ENCODE measurements around the gene ZNF22.
A peak's percentile ranks its signal among the peaks of the same experiment; 100 is the strongest.

Gene ZNF22

DNA sequence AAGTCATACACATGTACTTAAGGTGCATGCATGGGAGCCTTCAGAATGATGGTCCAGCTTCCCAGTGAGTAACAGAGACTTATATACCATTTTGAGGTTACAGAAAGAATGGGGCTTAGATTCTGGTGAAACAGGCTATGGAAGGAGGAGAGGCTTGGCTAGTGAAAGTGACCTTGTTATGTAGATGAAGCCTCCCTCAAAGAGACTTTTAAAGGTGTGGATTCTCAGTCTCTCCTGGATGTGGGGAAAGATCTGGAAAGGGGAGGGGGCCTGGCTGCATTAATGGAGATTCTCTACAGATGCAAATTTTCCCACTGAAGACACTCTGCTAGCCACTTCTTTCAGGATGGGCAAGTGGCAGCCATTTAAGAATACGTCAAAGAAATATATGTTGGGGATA, 35.6 kb upstream of the ZNF22 start:
- DNase-seq (ENCODE audit: low spot score): peak; percentile 1

DNA sequence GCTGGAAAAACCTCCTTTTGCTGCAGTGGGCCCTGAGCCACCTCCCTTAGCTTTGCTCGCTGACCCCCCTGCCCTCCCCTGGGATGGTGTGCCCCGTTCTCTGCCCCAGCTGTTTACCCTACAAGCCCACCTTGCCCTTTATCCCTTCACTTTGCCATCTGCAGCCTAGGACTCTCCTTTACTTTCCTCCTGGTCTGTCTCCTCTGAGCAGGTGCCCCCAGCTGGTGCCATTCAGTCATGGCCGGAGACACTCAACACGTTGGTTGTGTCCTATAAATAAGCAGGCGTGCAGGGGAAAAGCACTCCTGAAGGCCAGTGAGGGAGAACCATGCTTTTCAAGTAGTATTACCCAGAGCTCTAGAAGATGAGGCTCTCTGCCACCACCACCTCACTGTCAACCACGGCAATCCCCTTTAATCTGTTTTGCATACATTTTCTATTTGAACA, 35.0 kb upstream of the ZNF22 start:
- DNase-seq (ENCODE audit: low spot score): no peak

DNA sequence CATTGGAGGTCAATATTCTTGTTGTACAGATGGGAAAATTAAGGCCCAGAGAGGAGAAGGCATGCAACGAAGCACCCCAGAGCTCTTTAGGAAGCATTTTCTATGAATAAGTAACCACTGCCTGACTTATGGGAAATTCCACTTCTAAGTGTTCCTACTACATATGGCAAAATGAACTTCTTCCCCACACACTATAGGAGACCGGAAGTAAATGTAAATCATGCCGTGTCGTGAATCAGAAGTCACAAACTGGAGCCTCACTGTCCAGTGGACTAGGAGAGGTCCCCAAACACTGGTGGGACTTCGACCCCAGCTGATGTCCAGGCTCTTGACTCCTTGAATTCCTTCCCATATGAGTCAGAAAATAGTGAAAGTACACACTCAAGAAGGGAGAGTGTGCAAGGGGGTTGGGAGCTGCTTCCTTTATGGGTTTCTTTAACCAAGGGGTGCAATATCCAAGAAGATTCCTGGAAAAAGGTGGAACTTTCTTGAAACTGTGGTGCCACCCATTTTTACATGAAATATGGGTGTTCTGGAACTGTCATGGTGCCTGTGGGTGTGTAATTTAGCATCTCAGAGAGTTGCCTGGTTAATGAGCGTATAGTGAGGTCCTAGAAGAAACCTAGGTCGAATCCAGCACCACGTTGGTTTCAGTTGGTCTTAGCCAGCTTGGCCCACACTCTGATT, 34.5 kb upstream of the ZNF22 start:
- DNase-seq (ENCODE audit: low spot score): no peak

DNA sequence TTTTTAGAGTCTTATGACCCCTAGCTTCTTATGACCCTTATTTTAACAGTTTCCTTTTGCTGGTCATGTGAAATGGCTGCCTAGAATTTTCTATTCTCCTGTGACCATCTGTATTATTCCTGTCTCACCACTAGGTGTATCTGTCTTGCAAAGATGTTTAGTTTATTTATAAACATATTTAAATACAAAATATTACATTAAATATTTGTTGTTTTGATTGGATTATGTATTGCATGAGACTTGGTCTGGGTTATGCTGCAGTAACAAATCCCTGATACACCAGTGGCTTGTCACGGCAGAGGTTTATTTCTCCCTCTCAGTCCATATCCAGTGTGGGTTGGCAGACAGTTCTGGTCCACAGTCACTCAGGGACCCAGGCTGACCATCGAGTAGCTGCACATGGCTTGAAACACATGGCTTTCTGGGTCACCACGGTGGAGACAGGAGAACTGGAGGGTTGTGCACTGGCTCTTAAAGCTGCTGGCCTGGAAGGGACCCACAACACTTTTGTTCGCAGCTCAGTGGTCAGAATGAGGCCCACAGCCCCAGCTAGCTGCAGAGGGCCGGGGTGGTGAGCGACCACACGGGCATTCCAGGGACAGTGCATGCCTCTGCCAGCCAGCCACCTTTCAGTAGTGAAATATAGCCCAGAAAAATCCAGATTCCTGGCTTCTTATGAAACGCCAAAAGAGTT, 33.8 kb upstream of the ZNF22 start:
- DNase-seq (ENCODE audit: low spot score): no peak

DNA sequence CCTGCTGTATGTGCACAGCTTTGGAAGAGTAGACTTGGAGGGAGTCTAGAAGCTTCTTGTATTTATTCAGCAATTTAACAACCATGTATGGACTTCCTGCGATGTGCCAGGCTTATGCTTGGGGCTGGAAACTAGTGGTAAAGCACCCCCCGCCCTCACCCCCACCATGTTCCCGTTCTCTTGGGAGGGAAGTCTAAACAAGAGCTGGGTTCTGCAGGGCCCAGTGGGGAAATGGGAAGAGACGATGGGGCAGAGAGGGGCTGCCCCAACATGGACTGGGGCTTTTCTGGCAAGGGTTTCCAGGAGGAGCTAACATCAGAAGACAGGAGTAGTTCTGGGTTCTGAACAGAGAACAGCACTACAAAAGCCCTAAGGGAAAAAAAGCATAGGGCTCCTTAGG, 33.1 kb upstream of the ZNF22 start:
- DNase-seq (ENCODE audit: low spot score): no peak

DNA sequence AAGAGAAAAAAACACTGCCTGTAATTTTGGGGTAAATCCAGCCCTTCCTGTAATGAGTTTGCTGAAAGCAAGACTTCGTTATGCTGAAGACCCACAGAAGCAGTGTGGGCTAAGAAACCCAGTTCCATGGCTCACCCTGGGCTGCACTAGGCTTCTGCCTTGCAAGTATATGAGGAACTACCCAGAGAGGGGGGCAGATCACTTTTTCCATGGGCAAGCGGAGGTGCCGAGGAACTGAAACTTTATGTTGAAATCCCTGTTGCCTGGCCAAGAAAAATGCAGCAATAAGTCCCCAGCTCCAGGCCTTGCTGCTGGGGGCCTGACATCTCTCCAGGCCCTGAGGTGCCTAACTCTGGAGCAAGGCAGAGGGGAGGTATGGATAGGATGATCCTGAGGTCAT, 32.6 kb upstream of the ZNF22 start:
- DNase-seq (ENCODE audit: low spot score): peak; percentile 73

DNA sequence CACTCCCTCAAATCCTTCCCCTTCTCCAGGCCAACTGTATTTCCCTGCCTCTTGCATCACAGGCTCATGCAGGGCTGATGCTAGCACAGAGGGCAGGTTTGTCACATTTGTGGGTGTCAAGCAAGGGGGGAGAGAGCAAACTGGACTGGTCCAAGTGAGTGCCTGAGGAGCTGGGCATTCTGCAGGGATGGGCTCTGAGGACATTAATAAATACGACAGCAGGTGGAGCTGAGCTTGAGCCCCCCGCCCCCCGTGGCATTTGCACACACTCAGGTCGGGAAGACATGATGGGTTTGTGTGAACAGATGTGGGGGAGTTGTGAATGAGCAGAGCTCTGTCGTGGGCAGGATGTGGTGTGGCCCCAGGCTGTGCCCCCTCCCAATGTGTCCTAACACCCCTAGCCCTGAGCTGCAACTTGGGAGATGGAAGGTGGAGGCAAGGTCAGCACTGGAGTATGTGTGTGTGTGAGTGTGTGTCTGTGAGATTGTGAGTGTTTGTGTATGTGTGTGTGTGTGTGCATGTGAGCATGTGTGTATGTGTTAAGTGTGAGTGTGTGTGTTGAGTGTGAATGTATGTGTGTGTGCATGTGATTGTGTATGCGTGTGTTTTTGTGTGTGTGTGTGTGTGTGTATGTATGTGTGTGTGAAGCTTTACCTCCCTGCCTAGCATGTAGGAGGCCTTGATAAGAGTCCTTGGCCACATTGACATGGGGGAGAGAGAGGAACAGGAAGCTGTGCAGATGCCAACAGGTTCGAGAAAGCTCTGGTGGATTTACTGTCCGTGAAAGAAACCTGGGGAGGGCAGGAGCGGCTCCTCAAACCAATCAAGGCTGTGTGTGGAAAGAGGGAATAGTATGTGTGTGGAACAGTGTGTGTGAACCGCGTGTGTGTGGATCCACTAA, 32.0 kb upstream of the ZNF22 start:
- DNase-seq (ENCODE audit: low spot score): no peak

DNA sequence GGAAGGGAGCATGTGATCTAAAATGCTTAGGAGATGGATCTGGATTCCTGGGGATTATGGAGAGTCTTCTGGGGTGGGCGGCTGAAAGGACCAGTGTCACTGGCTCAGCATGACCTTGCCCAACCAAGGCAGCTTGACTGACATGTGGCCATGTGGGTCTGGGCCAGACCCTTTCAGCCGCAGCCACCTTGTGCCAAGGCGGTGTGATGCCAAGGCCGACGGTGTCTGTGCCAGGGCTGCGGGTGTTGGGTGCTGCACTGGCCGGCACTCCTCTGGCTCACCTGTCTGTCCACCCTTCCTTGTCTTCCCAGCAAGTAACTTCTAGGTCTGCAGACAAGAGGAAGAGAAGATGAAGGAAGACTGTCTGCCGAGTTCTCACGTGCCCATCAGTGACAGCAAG, 30.9 kb upstream of the ZNF22 start:
- no peak for DNase-seq (ENCODE audit: low spot score)

DNA sequence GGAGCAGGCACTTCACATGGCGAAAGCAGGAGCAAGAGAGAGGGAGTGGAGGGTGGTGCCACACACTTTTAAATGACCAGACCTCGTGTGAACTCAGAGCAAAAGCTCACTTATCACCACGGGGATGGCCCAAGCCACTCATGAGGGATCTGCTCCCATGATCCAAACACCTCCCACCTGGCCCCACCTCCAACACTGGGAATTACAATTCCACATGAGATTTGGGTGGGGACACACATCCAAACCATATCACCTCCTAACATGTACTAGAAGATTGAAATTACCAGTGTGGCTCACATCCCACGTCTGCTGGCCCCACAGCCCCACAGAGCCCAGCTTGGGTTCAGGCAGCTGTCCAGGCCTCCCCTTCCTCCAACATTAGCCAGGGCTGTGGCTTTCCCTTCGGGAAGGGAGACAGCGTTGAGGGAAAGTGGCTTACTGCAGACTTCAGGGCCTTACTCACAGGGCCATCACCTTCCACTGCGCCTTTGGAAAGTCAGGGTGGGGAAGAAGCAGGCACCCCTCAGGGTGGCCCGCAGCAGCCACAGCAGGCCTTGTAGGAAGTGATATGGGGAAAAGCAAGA, 29.8 kb upstream of the ZNF22 start:
- no peak for DNase-seq (ENCODE audit: low spot score)

DNA sequence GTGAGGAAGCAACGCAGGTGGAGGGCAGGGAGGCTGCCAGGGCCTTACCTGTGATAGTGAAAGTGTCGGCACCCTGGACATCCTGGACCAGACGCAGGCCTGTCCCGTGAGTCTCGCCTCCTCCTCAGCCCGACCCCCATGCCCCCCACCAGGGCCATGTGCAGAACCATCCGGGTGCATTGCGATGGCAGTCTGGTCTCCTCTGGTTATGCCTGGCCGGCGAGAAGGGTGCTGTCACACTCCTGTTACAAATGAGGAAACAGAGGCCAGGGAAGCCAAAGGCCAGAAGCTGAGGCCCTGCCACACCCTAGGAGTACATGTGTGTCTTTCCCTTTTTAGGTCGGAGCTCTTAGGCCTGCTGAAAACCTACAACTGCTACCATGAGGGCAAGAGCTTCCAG, 29.3 kb upstream of the ZNF22 start:
- no peak for DNase-seq (ENCODE audit: low spot score)

DNA sequence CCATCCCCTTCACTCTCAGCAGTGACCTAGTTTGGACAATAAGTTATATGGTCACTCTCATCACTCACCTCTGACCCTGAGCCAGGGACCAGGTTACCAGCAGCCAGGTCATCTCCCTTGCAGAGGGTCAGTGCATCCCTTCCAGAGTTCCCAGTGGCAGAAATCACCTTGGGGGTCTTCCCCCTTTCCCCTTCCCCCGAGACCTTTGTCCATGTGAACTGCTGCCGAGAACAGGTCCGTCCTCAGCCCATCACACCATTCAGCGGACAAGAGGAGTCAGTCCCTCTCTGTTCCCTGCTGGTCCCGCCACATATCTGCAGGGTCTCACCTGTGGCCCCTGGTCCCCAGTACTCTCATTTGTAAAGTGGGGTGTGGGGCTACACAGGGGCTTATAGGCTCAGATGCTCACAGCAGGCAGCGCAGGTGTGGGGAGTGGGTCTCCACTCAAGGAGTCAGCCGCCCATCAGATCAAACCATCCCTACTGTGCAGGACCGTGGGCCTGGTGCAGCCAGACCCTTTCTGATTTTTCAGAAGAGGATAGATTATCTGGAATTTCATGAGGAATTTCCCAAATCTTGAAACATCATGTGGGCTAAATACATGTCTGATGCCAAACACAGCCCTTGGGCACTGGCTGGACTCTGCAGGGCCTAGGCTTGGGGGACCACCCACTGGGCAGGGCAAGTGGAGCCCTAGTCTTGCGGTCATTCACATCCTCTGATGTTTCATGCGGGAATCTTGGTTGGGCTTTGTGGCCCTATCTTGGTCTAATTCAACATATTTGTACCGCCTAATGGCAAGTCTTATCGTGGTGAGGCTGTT, 28.6 kb upstream of the ZNF22 start:
- no peak for DNase-seq (ENCODE audit: low spot score)

DNA sequence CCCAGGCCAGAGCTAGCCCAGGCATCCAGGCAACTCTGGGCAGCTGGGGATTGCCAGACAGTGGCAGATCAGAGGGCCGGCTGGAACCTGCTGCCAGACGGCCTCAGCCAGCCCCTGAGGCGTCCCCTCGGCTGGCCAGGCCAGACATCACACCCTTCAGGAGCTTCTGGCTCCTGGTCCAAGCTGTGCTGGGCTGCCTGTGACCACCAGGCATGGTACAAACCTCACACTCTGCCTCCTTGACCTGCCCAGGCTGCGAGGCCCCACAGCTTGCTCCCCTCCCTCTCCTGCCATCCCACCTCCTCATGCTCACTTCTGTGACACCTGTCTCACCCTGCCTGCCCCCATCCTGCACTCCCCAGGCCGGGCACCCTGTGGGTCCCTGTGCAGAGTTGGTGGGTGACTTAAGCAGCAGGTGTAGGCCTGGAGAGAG, 27.8 kb upstream of the ZNF22 start:
- DNase-seq (ENCODE audit: low spot score): no peak

DNA sequence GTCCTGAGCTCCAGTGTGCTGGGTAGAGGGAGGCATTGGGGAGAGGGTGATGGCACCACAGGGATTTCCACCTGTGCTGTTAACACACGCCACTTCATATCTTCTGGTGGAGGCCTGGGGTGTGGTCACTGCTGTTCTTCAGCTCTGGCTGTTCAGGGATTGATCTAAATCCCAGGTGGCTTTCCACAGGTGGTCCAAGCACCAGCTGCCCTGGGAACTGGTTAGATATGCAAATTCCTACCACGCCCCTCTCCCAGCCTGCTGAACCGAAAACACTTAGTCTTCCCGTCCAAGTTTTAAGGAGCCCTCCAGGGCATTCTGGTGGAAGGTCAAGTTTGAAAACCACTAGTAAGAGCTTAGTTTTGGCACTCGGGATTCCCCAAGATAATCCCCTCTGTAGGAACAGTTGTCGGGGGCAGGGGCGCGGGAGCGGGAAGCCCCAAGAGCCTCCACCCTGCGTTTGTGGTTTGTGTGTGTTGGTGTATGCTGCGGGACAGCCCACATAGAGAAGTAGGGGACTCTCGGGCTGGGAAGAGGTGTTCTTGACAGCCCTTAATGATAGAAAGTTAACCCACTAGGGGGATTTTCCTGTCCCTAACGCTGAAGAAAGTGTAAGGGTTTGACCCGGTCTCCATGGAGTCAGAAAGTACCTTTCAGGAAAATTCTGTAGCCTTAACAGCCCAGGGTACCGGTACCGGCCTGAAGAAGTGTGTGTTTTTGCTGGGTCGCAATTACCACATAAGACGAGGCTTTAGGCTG, 27.2 kb upstream of the ZNF22 start:
- no peak for DNase-seq (ENCODE audit: low spot score)

DNA sequence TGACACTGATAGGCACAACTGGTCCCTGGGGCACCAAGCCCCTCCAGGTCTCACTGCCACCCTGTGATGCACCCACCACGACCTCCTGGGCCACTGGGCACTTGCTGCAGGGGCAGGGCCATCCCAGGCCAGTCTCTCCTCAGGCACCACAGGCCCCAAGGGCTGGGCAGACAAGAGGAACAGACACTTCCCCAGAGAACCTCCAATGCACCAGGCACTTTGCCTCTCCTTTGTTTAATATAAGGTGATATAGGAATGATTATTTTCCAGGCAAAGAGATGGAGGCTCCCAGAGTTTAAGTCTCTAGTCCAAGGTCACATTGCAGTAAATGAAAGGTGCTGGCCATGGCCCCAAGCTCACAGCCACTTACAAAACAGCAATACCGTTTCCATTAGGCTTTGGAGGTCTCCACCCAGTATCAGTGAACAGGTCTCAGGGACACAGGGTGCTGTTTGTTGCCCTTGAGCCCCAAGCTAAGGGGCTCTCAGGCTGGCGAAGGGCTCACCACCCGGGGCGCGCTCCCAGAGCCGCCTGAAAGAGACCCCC, 26.6 kb upstream of the ZNF22 start:
- no peak for DNase-seq (ENCODE audit: low spot score)

DNA sequence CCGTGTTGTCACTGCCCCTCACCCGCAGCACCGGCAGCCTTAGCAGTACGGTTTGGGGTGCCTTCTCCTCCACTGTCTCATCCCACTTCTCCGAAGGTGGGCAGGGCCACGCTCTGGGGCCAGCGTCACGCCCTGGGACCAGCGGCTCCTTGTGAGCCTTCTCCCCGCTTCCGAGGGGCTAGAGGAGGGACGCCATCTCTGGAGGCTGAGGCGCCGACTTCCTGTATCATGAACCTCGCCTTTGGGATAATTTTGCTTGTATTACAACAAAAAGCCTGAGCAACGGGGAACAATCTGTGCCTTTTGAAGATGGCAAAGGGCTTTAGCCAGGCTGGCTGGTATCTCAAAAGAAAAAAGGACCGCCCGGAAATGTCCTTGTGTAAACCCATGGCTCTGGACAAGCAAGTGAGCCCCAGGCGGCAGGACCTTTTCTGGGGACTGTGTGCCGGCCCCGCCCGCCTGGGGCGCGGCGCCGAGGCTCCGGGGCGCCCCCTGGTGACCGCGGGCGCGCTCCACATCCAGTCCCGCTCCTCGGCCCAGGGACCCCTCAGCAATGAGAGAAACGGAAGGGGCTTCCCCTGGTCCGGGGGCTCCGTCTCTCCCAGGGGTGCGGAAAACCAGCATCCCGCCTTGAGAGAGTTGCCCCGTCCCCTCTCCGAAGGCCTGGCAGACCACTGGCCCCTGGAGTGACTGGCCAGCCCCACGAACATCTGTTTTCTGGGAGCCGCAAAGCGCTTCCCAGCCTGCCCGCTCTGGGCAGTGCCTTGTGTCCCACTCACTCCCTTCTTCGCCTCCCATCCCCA, 25.9 kb upstream of the ZNF22 start:
- DNase-seq (ENCODE audit: low spot score): peak; percentile 74

DNA sequence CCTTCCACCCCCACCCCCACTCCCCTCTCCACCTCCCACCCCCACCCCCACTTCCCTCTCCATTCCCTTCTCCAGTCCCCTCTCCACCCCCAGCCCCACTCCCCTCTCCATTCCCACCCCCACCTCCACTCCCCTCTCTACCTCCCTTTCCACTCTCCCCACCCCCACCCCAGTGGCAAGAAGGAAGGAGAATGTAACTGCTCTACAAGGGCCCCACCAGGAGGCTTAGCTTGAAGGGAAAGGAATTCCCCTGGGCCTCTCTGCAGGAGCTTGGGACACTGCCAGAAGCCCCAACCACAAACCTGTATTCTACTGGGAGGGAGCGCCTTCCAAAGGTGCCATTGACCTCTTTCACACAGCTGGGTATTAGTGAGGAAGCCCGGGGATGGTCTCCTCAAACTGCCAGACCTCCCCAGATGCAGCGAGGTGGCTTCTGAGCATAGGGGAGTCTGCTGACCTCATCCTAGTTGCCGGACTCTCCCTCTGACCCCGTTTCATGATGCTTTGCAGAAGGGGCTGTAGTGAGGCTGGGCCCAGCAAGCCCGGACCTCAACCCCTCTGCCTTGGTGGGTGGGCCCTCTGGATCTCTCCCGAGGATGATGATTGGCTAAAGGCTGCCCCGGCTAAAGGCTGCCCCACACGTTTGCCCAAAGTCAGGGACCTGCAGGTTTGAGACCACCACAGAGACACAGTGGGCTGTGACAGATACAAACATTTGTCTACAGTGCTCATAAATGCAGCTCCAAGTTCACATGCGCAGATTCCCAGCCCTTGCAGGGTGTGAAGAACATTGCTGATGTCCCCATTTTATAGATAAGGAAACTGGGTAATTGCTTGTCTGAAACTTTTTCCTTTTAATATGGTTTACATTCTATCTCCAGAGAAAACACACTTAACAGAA, 25.0 kb upstream of the ZNF22 start:
- no peak for DNase-seq (ENCODE audit: low spot score)

DNA sequence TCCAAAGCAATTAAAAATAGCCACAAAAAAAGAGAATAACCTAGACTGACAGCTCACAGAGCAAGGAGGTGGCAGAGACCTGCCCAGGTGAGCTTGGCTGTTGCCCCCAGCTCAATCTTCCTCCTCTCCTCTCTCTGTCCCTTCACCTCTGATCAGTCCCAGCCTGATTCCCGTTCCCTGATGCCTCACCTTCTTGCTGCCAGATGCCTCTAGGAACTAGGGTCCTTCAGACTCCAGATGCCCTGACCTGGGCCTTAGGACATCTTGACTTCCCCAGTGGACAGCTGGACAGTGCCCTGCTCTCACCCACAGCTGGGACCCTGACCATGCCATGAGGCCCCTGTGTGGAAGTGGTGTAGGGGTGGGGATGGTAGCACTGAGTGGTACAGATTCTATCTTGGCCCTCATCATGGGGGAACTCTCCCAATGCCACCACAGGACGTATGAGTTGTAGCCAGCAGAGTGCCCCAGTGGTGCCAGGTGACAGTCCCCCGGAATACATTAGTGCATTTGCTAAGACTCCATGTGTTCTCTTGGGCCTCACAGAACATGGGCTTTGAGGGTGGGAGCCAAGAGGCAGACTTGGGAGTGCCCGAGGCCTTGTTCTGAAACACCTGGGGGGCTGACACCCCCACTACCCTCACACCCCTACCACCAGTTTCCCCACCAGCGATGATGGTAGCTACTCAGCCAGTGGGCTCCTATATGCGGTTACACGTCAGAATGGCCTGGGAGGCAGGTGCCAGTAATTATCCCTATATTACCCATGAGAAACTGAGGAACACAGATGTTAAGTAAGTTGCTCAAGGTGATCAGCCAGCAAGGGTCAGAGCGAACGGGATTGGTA, 24.1 kb upstream of the ZNF22 start:
- DNase-seq (ENCODE audit: low spot score): no peak
